GM23248 (cell line): Measurements from ENCODE around the gene CPNE9.

Source experiments
- EZH2 ChIP-seq: fragments of 200-600 bp; sonication (generic); IDR thresholded peaks from 2 replicates; pipeline ENCODE4 v1.6.1; 2018; ENCODE audit warnings: antibody characterized with exemption, mild to moderate bottlenecking; ENCODE audit not compliant: insufficient read depth, poor library complexity, severe bottlenecking
- EZH2phosphoT487 ChIP-seq: fragments of 200-600 bp; sonication (generic); IDR thresholded peaks from 2 replicates; pipeline ENCODE4 v1.6.1; 2018; ENCODE audit warnings: antibody characterized with exemption, moderate library complexity, mild to moderate bottlenecking, low read depth; ENCODE audit not compliant: insufficient read depth

DNA sequence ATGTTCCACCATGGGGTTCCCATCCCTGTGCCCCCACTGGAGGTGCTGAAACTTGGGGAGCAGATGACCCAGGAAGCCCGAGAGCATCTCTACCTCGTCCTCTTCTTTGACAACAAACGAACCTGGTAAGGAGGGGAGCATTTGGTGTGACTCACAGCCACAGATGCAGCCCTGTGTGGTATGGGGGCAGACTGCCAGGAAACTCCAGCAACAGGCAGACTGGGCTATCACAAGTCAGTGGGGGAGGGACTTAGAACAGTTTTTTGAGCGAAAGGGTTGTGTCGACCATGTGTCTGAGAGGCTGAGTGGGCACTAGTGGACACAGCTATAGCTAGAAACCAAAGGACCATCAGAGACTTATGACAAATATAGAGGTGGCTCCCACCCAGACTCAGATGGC, 42.7 kb downstream of the CPNE9 start:
- TF ChIP-seq EZH2phosphoT487 (no peak), EZH2 (no peak)
